Gastrocnemius medialis (tissue), 4 donors: ENCODE data around the gene CYB561D1. TPM values are rescaled to one million over a fixed set of nuclear protein-coding genes. Genes with fewer than 3 reads are reported as not detected.

Experiments used
- ATAC-seq, 2 donors: fragments of 150-250 bp; one replicate each; pipeline ENCODE4 v1.9.1; 2016
- DNase-seq, 2 donors: peaks; one replicate each; pipeline ENCODE4 v3.0.0-alpha.2; 2019
- H3K27ac ChIP-seq, 4 donors: fragments of 200-600 bp; sonication (generic); 1 replicate in 1 of 4; 2 replicates in 3 of 4; pipeline ENCODE4 v1.5.1; 2016 to 2018; ENCODE audit warnings: mild to moderate bottlenecking in 2 of 4, moderate library complexity in 1 of 4
- H3K27me3 ChIP-seq, 3 donors: fragments of 200-600 bp; sonication (generic) in 2 of 3; 1 replicate in 1 of 3; 2 replicates in 2 of 3; pipeline versions ENCODE4 v1.5.1 to v1.6.0; 2016 to 2019; ENCODE audit warnings: mild to moderate bottlenecking in 1 of 3, moderate library complexity in 1 of 3
- H3K36me3 ChIP-seq, 2 donors: fragments of 200-600 bp; sonication (generic) in 1 of 2; one replicate each; pipeline ENCODE4 v1.5.1; 2017 to 2018
- H3K4me1 ChIP-seq, 2 donors: fragments of 200-600 bp; sonication (generic) in 1 of 2; one replicate each; pipeline ENCODE4 v1.5.1; 2016 to 2017; ENCODE audit warnings: mild to moderate bottlenecking in 2 of 2
- H3K4me3 ChIP-seq, 4 donors: fragments of 200-600 bp; sonication (generic) in 3 of 4; 1 replicate in 1 of 4; 2 replicates in 3 of 4; pipeline ENCODE4 v1.5.1; 2016 to 2019; ENCODE audit warnings: mild to moderate bottlenecking in 2 of 4
- H3K9me3 ChIP-seq, 3 donors: fragments of 200-600 bp; sonication (generic) in 2 of 3; 1 replicate in 1 of 3; 2 replicates in 2 of 3; pipeline ENCODE4 v1.5.1; 2016 to 2019
- CTCF ChIP-seq, 5 experiments: fragments of 450-650 bp in 3 of 5; fragments of 200-600 bp in 2 of 5; sonication (generic) in 2 of 5; IDR thresholded peaks in 4 of 5; conservative IDR thresholded peaks in 1 of 5; 1 replicate in 4 of 5; 2 replicates in 1 of 5; pipeline ENCODE4 v1.5.1; 2016 to 2019; ENCODE audit warnings: antibody characterized with exemption in 5 of 5, mild to moderate bottlenecking in 3 of 5, moderate library complexity in 3 of 5
- POLR2A ChIP-seq, 2 donors: fragments of 450-650 bp; IDR thresholded peaks; one replicate each; pipeline ENCODE4 v1.6.1; 2017; ENCODE audit warnings: antibody characterized with exemption in 2 of 2, mild to moderate bottlenecking in 2 of 2, moderate library complexity in 2 of 2
- in situ Hi-C, 4 donors: fragments of 200-750 bp; cut with MboI; loops; one replicate each; pipeline versions ENCODE4 v1.15.0 to v1.8.0; 2017; ENCODE audit warnings: low sequenced_read_pairs in 4 of 4
- intact Hi-C: fragments of 100-400 bp; cut with DNase I; formaldehyde crosslinking; loops from one replicate; pipeline ENCODE4 v1.15.1; 2023; ENCODE audit warnings: low total_unique reads
- total RNA-seq, 4 donors: library from RNA; depleted of rRNA; stranded (reverse); fragments of >200 nt; gene quantifications; one replicate each; pipeline versions ENCODE4 v1.1.0 to v1.2.3, GENCODE V29; 2016

CYB561D1 gene
- total RNA-seq, 4 donors from 2014 or later = 3.1 to 8.0 (median 3.9) TPM

- H3K4me1 ChIP-seq = no peaks in the 10 kb centered on the region
- H3K36me3 ChIP-seq = no peaks in the 10 kb centered on the region
- ATAC-seq (no peak), DNase-seq (no peak)
- no peak overlapping the region for H3K27ac ChIP-seq
- H3K9me3 ChIP-seq = no peaks in the 10 kb centered on the region
- in situ Hi-C loops (no loop called here), intact Hi-C loops (no loop called here)
- H3K27me3 ChIP-seq = no peaks in the 10 kb centered on the region
- no peak overlapping the region for H3K4me3 ChIP-seq
- no peak for TF ChIP-seq POLR2A (IDR thresholded peaks at IDR 0.05)
- TF ChIP-seq CTCF (IDR thresholded peaks at IDR 0.05 in 4 of 5, conservative IDR thresholded peaks at IDR 0.05 in 1 of 5) = no peak
Measured at GRCh38 chr1:109516872-109517271, 23.0 kb downstream of the CYB561D1 start.

- no peak for ATAC-seq
- TF ChIP-seq POLR2A (IDR thresholded peaks at IDR 0.05) (no peak), CTCF (IDR thresholded peaks at IDR 0.05 in 4 of 5, conservative IDR thresholded peaks at IDR 0.05 in 1 of 5) (no peak)
- in situ Hi-C loops = no loop called here
Measured at GRCh38 chr1:109517337-109517736, 23.4 kb downstream of the CYB561D1 start.

GRCh38 chr1:109521002-109521951 is 27.4 kb downstream of the CYB561D1 start:
- intact Hi-C loops (no loop called here), in situ Hi-C loops (no loop called here)
- no peak overlapping the region for H3K4me3 ChIP-seq
- no peak overlapping the region for H3K27ac ChIP-seq
- no peak for ATAC-seq
- no peak for DNase-seq
- TF ChIP-seq POLR2A (IDR thresholded peaks at IDR 0.05) (no peak), CTCF (IDR thresholded peaks at IDR 0.05 in 4 of 5, conservative IDR thresholded peaks at IDR 0.05 in 1 of 5) (no peak)
- no peaks in the 10 kb centered on the region for H3K27me3 ChIP-seq
- no peaks in the 10 kb centered on the region for H3K4me1 ChIP-seq
- no peaks in the 10 kb centered on the region for H3K9me3 ChIP-seq
- no peaks in the 10 kb centered on the region for H3K36me3 ChIP-seq

More at GRCh38 chr1:109517337-109517736, 23.4 kb downstream of the CYB561D1 start:
- no peak overlapping the region for H3K27ac ChIP-seq
- intact Hi-C loops = no loop called here
- H3K9me3 ChIP-seq = no peaks in the 10 kb centered on the region
- H3K4me1 ChIP-seq = no peaks in the 10 kb centered on the region
- H3K36me3 ChIP-seq = no peaks in the 10 kb centered on the region
- no peak overlapping the region for H3K4me3 ChIP-seq
- no peaks in the 10 kb centered on the region for H3K27me3 ChIP-seq
- no peak for DNase-seq

GRCh38 chr1:109522026-109522425 is 28.1 kb downstream of the CYB561D1 start:
- no peak overlapping the region for H3K4me3 ChIP-seq
- intact Hi-C loops = no loop called here
- no peaks in the 10 kb centered on the region for H3K9me3 ChIP-seq
- no peak overlapping the region for H3K27ac ChIP-seq
- no peak for ATAC-seq
- in situ Hi-C loops = no loop called here
- TF ChIP-seq CTCF (IDR thresholded peaks at IDR 0.05 in 4 of 5, conservative IDR thresholded peaks at IDR 0.05 in 1 of 5) (no peak), POLR2A (IDR thresholded peaks at IDR 0.05) (no peak)
- DNase-seq = no peak
- H3K36me3 ChIP-seq = no peaks in the 10 kb centered on the region
- no peaks in the 10 kb centered on the region for H3K4me1 ChIP-seq
- H3K27me3 ChIP-seq = no peaks in the 10 kb centered on the region
